K562 (cell line): Measurements from ENCODE around the gene COASY. TPM values are rescaled to one million over a fixed set of nuclear protein-coding genes. Genes with fewer than 3 reads are reported as not detected.

ENCODE experiments used
- ATAC-seq: fragments of 200-7000 bp; cut with Tn5 transposase; 3 replicates; pipeline ENCODE4 v1.9.1; 2020; ENCODE audit warnings: moderate library complexity
- BruUV-seq: library from RNA; stranded (reverse); fragments of 400-500 nt; replicated peaks from 2 replicates; lab custom pipeline; 2021; lab: Mats Ljungman, UMichigan
- CTCF ChIA-PET: fragments of 300-600 bp; formaldehyde crosslinking; extraction: SDS; loops from one replicate; lab custom pipeline; 2021; ENCODE audit warnings: low intra/inter-chr PET ratio; lab: Yijun Ruan, JAX
- POLR2A ChIA-PET: fragments of 300-600, 350-650 bp; sonication (Branson Sonifier 250); formaldehyde crosslinking; extraction: SDS; loops from one replicate; lab custom pipeline; 2021; ENCODE audit warnings: antibody characterized with exemption, inconsistent platforms; lab: Yijun Ruan, JAX
- DNase-seq, 4 experiments: peaks; one replicate each; pipeline versions ENCODE4 v3.0.0 to v3.0.0-alpha.2; 2011 to 2018; ENCODE audit warnings: low spot score in 3 of 4, mixed read lengths in 3 of 4; ENCODE audit errors: extremely low read depth in 1 of 4
- FAIRE-seq: peaks from 2 replicates; lab custom pipeline; 2011; peaks lifted over from hg19 to GRCh38; lab: Jason Lieb, UNC
- H2AFZ ChIP-seq: 2 replicates; pipeline ENCODE4 v1.6.0; 2011; ENCODE audit warnings: low read depth, low read length, control low read depth, inconsistent platforms
- H3K27ac ChIP-seq: fragments of 200-600 bp; 3 replicates; pipeline ENCODE4 v1.8.0; 2011; ENCODE audit warnings: low read depth, mild to moderate bottlenecking, control low read depth, inconsistent platforms, low read length, moderate library complexity, mixed read lengths; ENCODE audit errors: extremely low read depth
- H3K27me3 ChIP-seq, 2 experiments: fragments of 300-600 bp in 1 of 2; 2 replicates in 1 of 2; 3 replicates in 1 of 2; pipeline versions ENCODE4 v1.6.0 to v1.8.0; 2011; ENCODE audit warnings: inconsistent platforms in 2 of 2, low read length in 2 of 2, mild to moderate bottlenecking in 1 of 2, mixed read lengths in 1 of 2, moderate library complexity in 1 of 2; ENCODE audit not compliant: control insufficient read depth in 2 of 2, insufficient read depth in 2 of 2
- H3K36me3 ChIP-seq: fragments of 300-600 bp; 3 replicates; pipeline ENCODE4 v1.8.0; 2011; ENCODE audit warnings: mild to moderate bottlenecking, low read length, inconsistent platforms; ENCODE audit not compliant: control insufficient read depth, insufficient read depth
- H3K4me1 ChIP-seq, 2 experiments: fragments of 200-600 bp in 1 of 2; replicated peaks in 1 of 2; 2 replicates in 1 of 2; 3 replicates in 1 of 2; pipeline versions ENCODE4 v1.5.1 to v1.8.0; 2011; ENCODE audit warnings: inconsistent platforms in 2 of 2, low read length in 2 of 2, mild to moderate bottlenecking in 1 of 2, mixed read lengths in 1 of 2, moderate library complexity in 1 of 2; ENCODE audit not compliant: control insufficient read depth in 2 of 2, insufficient read depth in 2 of 2
- H3K4me2 ChIP-seq: 2 replicates; pipeline ENCODE4 v1.6.1; 2011; ENCODE audit warnings: low read length, control low read depth, inconsistent platforms, mixed read lengths; ENCODE audit not compliant: insufficient read depth
- H3K4me3 ChIP-seq: fragments of 200-600 bp; sonication (generic), shearing (Covaris generic); 2 replicates; pipeline ENCODE4 v1.5.1; 2016; ENCODE audit warnings: control low read depth, inconsistent platforms
- H3K79me2 ChIP-seq: fragments of 200-600 bp; 3 replicates; pipeline ENCODE4 v1.8.0; 2011; ENCODE audit warnings: low read length, inconsistent platforms; ENCODE audit not compliant: control insufficient read depth, insufficient read depth
- H3K9ac ChIP-seq, 2 experiments: 2 replicates each; pipeline versions ENCODE4 v1.6.0 to v1.6.1; 2011; ENCODE audit warnings: low read depth in 2 of 2, low read length in 2 of 2, control low read depth in 1 of 2, inconsistent platforms in 1 of 2, mild to moderate bottlenecking in 1 of 2, mixed read lengths in 1 of 2; ENCODE audit not compliant: insufficient read depth in 1 of 2
- H3K9me1 ChIP-seq: one replicate; pipeline ENCODE4 v1.6.0; 2011; ENCODE audit warnings: inconsistent platforms, mild to moderate bottlenecking, low read length, moderate library complexity; ENCODE audit not compliant: control insufficient read depth, insufficient read depth
- H3K9me3 ChIP-seq: replicated peaks from 2 replicates; pipeline ENCODE4 v1.5.1; 2011; ENCODE audit warnings: low read depth, low read length, inconsistent platforms; ENCODE audit not compliant: control insufficient read depth, insufficient read depth
- H4K20me1 ChIP-seq: replicated peaks from 2 replicates; pipeline ENCODE4 v1.6.1; 2011; ENCODE audit warnings: low read length, inconsistent platforms, mixed read lengths; ENCODE audit not compliant: control insufficient read depth, insufficient read depth
- ARHGAP35 ChIP-seq: fragments of 450-650 bp; IDR thresholded peaks from 2 replicates; pipeline ENCODE4 v1.6.1; 2018; ENCODE audit not compliant: partially characterized antibody
- ATF7 ChIP-seq: fragments of 450-650 bp; IDR thresholded peaks from 2 replicates; pipeline ENCODE4 v1.7.1; 2014; ENCODE audit warnings: mild to moderate bottlenecking, moderate library complexity
- CBX5 ChIP-seq: IDR thresholded peaks from 2 replicates; pipeline ENCODE4 v1.6.1; 2014; ENCODE audit warnings: low read depth, borderline replicate concordance
- CHD4 ChIP-seq: fragments of 200-600 bp; sonication (generic); IDR thresholded peaks from 3 replicates; pipeline ENCODE4 v1.6.1; 2012; ENCODE audit warnings: low read depth, mild to moderate bottlenecking, mixed read lengths, low read length, inconsistent platforms; ENCODE audit not compliant: insufficient read depth, insufficient replicate concordance, poor library complexity, severe bottlenecking
- DMBX1 ChIP-seq: fragments of 250-450 bp; sonication (Bioruptor Pico); IDR thresholded peaks from 2 replicates; pipeline ENCODE4 v1.8.0; 2022; ENCODE audit warnings: inconsistent platforms, mild to moderate bottlenecking, moderate library complexity, borderline replicate concordance
- HDGF ChIP-seq: fragments of 450-650 bp; IDR thresholded peaks from 2 replicates; pipeline ENCODE4 v1.6.1; 2016
- KLF13 ChIP-seq: fragments of 450-650 bp; IDR thresholded peaks from 2 replicates; pipeline ENCODE4 v1.6.1; 2016; ENCODE audit warnings: missing genetic modification characterization, low read depth, mild to moderate bottlenecking, missing compliant biosample characterization, moderate library complexity, borderline replicate concordance
- MNT ChIP-seq, 2 experiments: fragments of 450-650 bp; conservative IDR thresholded peaks; 2 replicates each; pipeline ENCODE4 v1.6.1; 2017; ENCODE audit warnings: mild to moderate bottlenecking in 2 of 2, moderate library complexity in 2 of 2
- NCOA1 ChIP-seq: fragments of 450-650 bp; IDR thresholded peaks from 2 replicates; pipeline ENCODE4 v1.6.1; 2016; ENCODE audit warnings: low read depth
- POLR2A ChIP-seq: fragments of 450-650 bp; conservative IDR thresholded peaks from 2 replicates; pipeline ENCODE4 v1.6.1; 2016
- PRMT5 ChIP-seq: sonication (generic); formaldehyde crosslinking; IDR thresholded peaks from 2 replicates; pipeline ENCODE4 v1.5.0; 2020; ENCODE audit warnings: missing genetic modification reagents
- SIX5 ChIP-seq, 2 experiments: IDR thresholded peaks; 2 replicates each; pipeline ENCODE4 v1.6.1; 2011; ENCODE audit warnings: low read length in 2 of 2, borderline replicate concordance in 1 of 2, low read depth in 1 of 2, mild to moderate bottlenecking in 1 of 2, moderate library complexity in 1 of 2; ENCODE audit not compliant: insufficient read depth in 1 of 2
- SMAD4 ChIP-seq: fragments of 250-450 bp; sonication (Bioruptor Pico); conservative IDR thresholded peaks from 2 replicates; pipeline ENCODE4 v1.8.0; 2021; ENCODE audit warnings: inconsistent platforms, mild to moderate bottlenecking, moderate library complexity
- SMARCA5 ChIP-seq: fragments of 450-650 bp; IDR thresholded peaks from 2 replicates; pipeline ENCODE4 v1.6.1; 2016
- SPI1 ChIP-seq: IDR thresholded peaks from 2 replicates; pipeline ENCODE4 v1.6.1; 2011; ENCODE audit warnings: low read depth, low read length, control low read depth, borderline replicate concordance
- STAG1 ChIP-seq: sonication (generic); formaldehyde crosslinking; IDR thresholded peaks from 2 replicates; pipeline ENCODE4 v1.5.0; 2020; ENCODE audit warnings: missing genetic modification reagents, borderline replicate concordance
- SUPT5H ChIP-seq: fragments of 450-650 bp; IDR thresholded peaks from 2 replicates; pipeline ENCODE4 v1.6.1; 2016
- TBP ChIP-seq: optimal IDR thresholded peaks from 2 replicates; pipeline ENCODE3; 2011; ENCODE audit warnings: low read depth, low read length, improper control_type of control experiment
- ZNF324 ChIP-seq: fragments of 250-450 bp; sonication (Bioruptor Pico); IDR thresholded peaks from 2 replicates; pipeline ENCODE4 v1.4.0; 2020; ENCODE audit warnings: mild to moderate bottlenecking
- ZNF395 ChIP-seq: fragments of 200-800 bp; sonication (Bioruptor generic); IDR thresholded peaks from 2 replicates; pipeline ENCODE4 v1.6.1; 2017; ENCODE audit warnings: missing genetic modification characterization, missing compliant biosample characterization
- ZNF76 ChIP-seq: fragments of 250-450 bp; sonication (Bioruptor Pico); IDR thresholded peaks from 2 replicates; pipeline ENCODE4 v1.4.0; 2020; ENCODE audit warnings: mild to moderate bottlenecking, moderate library complexity, borderline replicate concordance
- ZNF766 ChIP-seq: fragments of 200-800 bp; sonication (Bioruptor generic); conservative IDR thresholded peaks from 2 replicates; pipeline ENCODE4 v1.6.1; 2016; ENCODE audit warnings: missing genetic modification characterization, missing compliant biosample characterization
- WGBS: fragments of 100-300 bp; shearing (Covaris generic); methylation state at CpG from one replicate; pipeline ENCODE4 v1.1.6; 2016; ENCODE audit warnings: low coverage, mixed read lengths; ENCODE audit not compliant: insufficient coverage; ENCODE audit errors: missing lambda C conversion rate; 5-methylcytosine and 5-hydroxymethylcytosine counted together
- in situ Hi-C: fragments of 300-500 bp; cut with MboI; formaldehyde crosslinking; loops from 4 replicates; pipeline ENCODE4 v1.15.0; 2018; ENCODE audit warnings: inconsistent platforms, mixed read lengths
- intact Hi-C: fragments of 100-400 bp; cut with micrococcal nuclease; formaldehyde crosslinking; loops from 2 replicates; pipeline ENCODE4 v1.14.2; 2022
- polyA plus RNA-seq, 8 experiments: library from polyadenylated mRNA; depleted of rRNA in 4 of 8; stranded (reverse) in 5 of 8; unstranded in 3 of 8; fragments of >200 nt; fragmentation: Nextera tagmentation in 2 of 8; fragmentation: Illumina TruSeq in 1 of 8; extraction: Ambion mirVana in 2 of 8; extraction: Trizol in 1 of 8; gene quantifications; 2 replicates each; pipeline versions ENCODE4 v1.2.1 to v1.2.3, GENCODE V29; 2011 to 2014; ENCODE audit warnings: inconsistent platforms in 1 of 8, missing spikeins in 1 of 8
- total RNA-seq, 7 experiments: library from RNA; depleted of rRNA in 6 of 7; stranded (reverse); fragments of >200 nt in 6 of 7; fragmentation: Illumina TruSeq in 2 of 7; extraction: Trizol in 2 of 7; gene quantifications; 2 replicates each; pipeline versions ENCODE4 v1.2.1 to v1.2.3, GENCODE V29; 2011 to 2021; ENCODE audit warnings: low replicate concordance in 1 of 7

Gene COASY
- total and polyA plus RNA-seq, 9 of the 15 experiments (the other 6 are each of a cell fraction or from before 2014, with no cell fraction given), result 25.4 to 175 (median 62.3) TPM

GRCh38 chr17:42573095-42573494, 11.1 kb downstream of the COASY start:
- Histone ChIP-seq H3K79me2 (peaks cover 84% of the 10 kb centered on the region), H2AFZ (no peak overlapping the region), H3K4me2 (no peak overlapping the region), H3K9ac (peak overlapping the region; percentile 18 to 35; a peak in 2 of 4 replicates), H3K27me3 (no peaks in the 10 kb centered on the region), H3K9me3 (no peaks in the 10 kb centered on the region), H3K9me1 (no peaks in the 10 kb centered on the region), H3K4me3 (no peak overlapping the region), H3K4me1 (peaks cover 28 to 39% of the 10 kb centered on the region in 2 experiments; a peak in 4 of 5 replicates), H3K36me3 (peaks cover 83% of the 10 kb centered on the region), H3K27ac (peak overlapping the region; percentile 55; the same call in 2 of the 3 replicates), H4K20me1 (no peaks in the 10 kb centered on the region; the same call in 1 of the 2 replicates)
- CTCF ChIA-PET, result no interaction called here
- no TSS peak for BruUV-seq
- no peak for FAIRE-seq
- no peak for DNase-seq
- WGBS, result 75% methylated on average over 4 of the region's 4 CpGs
- no peak for ATAC-seq
- intact Hi-C loops, result no loop called here
- in situ Hi-C loops, result no loop called here
- POLR2A ChIA-PET, result interaction anchor here (0.6 to 1.6 kb wide), 3 partner anchors 9 to 254 kb away, joined by 3 to 7 read pairs (median 3); no protein-coding TSS in a partner anchor
- peak; percentile 36; the same call in 1 of the 2 replicates for TF ChIP-seq SUPT5H
- TF ChIP-seq ZNF324, result no peak
- no peak for TF ChIP-seq ATF7
- TF ChIP-seq HDGF, result no peak
- TF ChIP-seq SMARCA5, result no peak
- peak; percentile 32; the same call in 1 of the 2 replicates for TF ChIP-seq SMAD4 (CRISPR knock-in tag)
- TF ChIP-seq ZNF76, result no peak
- no peak for TF ChIP-seq ZNF766
- 0 out of 2 replicates have a peak, but pooled peaks have one; percentile 41 for TF ChIP-seq POLR2A
- no peak for TF ChIP-seq MNT (conservative IDR thresholded peaks at IDR 0.05)
- TF ChIP-seq TBP, result no peak
- no peak for TF ChIP-seq KLF13 (tag)
- TF ChIP-seq CBX5, result no peak
- TF ChIP-seq ZNF395 (CRISPR knock-in tag), result no peak
- TF ChIP-seq PRMT5 (CRISPR knock-in tag), result no peak
- TF ChIP-seq STAG1 (CRISPR knock-in tag), result no peak
- 0 out of 2 replicates have a peak, but pooled peaks have one; percentile 45 for TF ChIP-seq DMBX1 (CRISPR knock-in tag)
- no peak for TF ChIP-seq ARHGAP35
- no peak for TF ChIP-seq NCOA1
- no peak for TF ChIP-seq SIX5 (IDR thresholded peaks at IDR 0.05; ENCODE audit: borderline replicate concordance in 1 of 2, insufficient read depth in 1 of 2, low read depth in 1 of 2, low read length in 2 of 2)
- no peak for TF ChIP-seq CHD4
- 0 out of 2 replicates have a peak, but pooled peaks have one; percentile 15 for TF ChIP-seq SPI1
